ENCODE data around the gene GRIA3.

GRCh38 chrX:123217728-123218127, 33.6 kb downstream of the GRIA3 start:
- no peak for TF ChIP-seq CTCF (IDR thresholded peaks at IDR 0.05)
- TF ChIP-seq POLR2A (IDR thresholded peaks at IDR 0.05), result no peak
